Measurements from ENCODE around the gene E4F1.

E4F1 gene

DNA sequence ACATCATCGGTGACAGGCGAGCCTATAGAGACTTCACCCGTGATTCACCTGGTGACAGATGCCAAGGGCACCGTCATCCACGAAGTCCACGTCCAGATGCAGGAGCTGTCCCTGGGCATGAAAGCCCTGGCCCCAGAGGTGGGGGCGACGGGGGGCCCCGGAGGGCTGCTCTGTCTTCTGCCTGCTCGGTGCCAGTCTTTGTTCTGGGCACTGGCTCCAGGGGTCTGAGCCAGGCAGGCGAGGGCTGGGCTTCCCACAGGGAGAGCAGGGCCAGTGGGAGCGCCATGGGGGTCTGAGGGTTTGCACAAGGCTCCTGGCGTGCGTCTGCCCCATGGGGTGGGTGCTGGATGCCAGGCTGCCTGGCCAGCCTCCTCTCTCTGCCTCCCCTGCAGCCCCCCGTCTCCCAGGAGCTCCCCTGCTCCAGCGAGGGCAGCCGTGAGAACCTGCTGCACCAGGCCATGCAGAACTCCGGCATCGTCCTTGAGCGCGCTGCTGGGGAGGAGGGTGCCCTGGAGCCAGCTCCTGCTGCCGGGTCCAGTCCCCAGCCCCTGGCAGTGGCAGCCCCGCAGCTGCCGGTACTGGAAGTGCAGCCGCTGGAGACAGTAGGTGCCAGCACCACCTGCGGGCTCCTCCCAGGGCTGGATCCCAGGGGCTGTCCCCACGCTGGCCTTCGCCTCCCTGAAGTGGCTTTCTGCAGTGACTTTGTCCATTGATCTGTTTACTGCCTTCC lies 9.8 kb downstream of the E4F1 start:
- Histone ChIP-seq H3K4me2 (ENCODE audit: insufficient read depth, low read length) (no peak overlapping the region), H2AFZ (ENCODE audit: low read depth, low read length) (no peak overlapping the region), H3K4me1 (ENCODE audit: insufficient read depth, low read length) (no peaks in the 10 kb centered on the region), H4K20me1 (ENCODE audit: insufficient read depth, low read length) (peaks cover 59% of the 10 kb centered on the region), H3K27me3 (ENCODE audit: insufficient read depth, low read length, poor library complexity) (no peaks in the 10 kb centered on the region), H3K79me2 (ENCODE audit: insufficient read depth, low read length) (peaks cover 16% of the 10 kb centered on the region), H3K9me3 (ENCODE audit: insufficient read depth, low read length, severe bottlenecking) (no peaks in the 10 kb centered on the region), H3K9ac (ENCODE audit: low read depth, low read length) (no peak overlapping the region), H3K4me3 (ENCODE audit: low read depth in 1 of 2, low read length in 2 of 2) (no peak overlapping the region), H3K27ac (ENCODE audit: low read length) (no peak overlapping the region), H3K36me3 (ENCODE audit: insufficient read depth, low read length) (peaks cover 92% of the 10 kb centered on the region)
- no peak for TF ChIP-seq EZH2 (IDR thresholded peaks at IDR 0.05; ENCODE audit: borderline replicate concordance, low read depth, low read length, severe bottlenecking)
- TF ChIP-seq, protein P1, sequence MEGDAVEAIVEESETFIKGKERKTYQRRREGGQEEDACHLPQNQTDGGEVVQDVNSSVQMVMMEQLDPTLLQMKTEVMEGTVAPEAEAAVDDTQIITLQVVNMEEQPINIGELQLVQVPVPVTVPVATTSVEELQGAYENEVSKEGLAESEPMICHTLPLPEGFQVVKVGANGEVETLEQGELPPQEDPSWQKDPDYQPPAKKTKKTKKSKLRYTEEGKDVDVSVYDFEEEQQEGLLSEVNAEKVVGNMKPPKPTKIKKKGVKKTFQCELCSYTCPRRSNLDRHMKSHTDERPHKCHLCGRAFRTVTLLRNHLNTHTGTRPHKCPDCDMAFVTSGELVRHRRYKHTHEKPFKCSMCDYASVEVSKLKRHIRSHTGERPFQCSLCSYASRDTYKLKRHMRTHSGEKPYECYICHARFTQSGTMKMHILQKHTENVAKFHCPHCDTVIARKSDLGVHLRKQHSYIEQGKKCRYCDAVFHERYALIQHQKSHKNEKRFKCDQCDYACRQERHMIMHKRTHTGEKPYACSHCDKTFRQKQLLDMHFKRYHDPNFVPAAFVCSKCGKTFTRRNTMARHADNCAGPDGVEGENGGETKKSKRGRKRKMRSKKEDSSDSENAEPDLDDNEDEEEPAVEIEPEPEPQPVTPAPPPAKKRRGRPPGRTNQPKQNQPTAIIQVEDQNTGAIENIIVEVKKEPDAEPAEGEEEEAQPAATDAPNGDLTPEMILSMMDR (IDR thresholded peaks at IDR 0.05; ENCODE audit: borderline replicate concordance, extremely low read depth, low read length, poor library complexity, severe bottlenecking), result no peak
- DNase-seq, result no peak
- no peak for ATAC-seq (ENCODE audit: insufficient read depth, low read depth)

DNA sequence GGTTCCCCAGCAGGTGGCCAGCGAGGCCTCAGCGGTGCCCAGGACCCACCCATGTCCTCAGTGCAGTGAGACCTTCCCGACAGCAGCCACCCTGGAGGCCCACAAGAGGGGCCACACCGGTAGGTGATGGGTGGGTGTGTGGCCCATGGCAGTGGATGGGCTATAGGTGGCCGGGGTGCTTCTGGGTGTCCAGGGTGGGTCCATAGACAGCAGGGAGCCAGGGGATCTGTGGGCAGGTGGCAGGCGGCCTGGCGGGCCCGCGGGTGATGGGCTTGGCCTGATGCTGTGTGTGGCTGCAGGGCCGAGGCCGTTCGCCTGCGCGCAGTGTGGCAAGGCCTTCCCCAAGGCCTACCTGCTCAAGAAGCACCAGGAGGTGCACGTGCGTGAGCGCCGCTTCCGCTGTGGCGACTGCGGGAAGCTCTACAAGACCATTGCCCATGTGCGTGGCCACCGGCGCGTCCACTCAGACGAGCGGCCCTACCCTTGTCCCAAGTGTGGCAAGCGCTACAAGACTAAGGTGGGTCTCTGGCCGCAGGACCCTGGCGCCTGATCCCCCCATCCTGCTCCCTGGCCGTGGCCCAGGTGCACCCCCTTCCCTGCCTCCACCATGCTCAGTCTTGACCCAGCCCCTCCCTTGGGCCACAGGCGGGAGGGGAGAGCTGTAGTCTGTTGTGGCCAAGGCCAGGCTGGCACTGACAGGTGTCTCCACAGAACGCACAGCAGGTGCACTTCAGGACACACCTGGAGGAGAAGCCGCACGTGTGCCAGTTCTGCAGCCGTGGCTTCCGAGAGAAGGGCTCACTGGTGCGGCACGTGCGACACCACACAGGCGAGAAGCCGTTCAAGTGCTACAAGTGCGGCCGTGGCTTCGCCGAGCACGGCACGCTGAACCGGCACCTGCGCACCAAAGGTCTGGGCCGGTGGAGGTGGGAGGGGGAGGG lies 10.8 kb downstream of the E4F1 start:
- DNase-seq (no peak), ATAC-seq (ENCODE audit: insufficient read depth, low read depth) (no peak)
- no peaks in the 10 kb centered on the region for H3K27me3 ChIP-seq (ENCODE audit: insufficient read depth, low read length, poor library complexity)
- H3K36me3 ChIP-seq (ENCODE audit: insufficient read depth, low read length), result peaks cover 88% of the 10 kb centered on the region
- no peak overlapping the region for H3K27ac ChIP-seq (ENCODE audit: low read length)
- H2AFZ ChIP-seq (ENCODE audit: low read depth, low read length), result no peak overlapping the region
- 0 out of 2 replicates have a peak, but pooled peaks cover 8% of the 10 kb centered on the region for H3K79me2 ChIP-seq (ENCODE audit: insufficient read depth, low read length)
- no peaks in the 10 kb centered on the region for H3K9me3 ChIP-seq (ENCODE audit: insufficient read depth, low read length, severe bottlenecking)
- H4K20me1 ChIP-seq (ENCODE audit: insufficient read depth, low read length), result peaks cover 53% of the 10 kb centered on the region
- no peak overlapping the region for H3K4me3 ChIP-seq (ENCODE audit: low read depth in 1 of 2, low read length in 2 of 2)
- no peak overlapping the region for H3K9ac ChIP-seq (ENCODE audit: low read depth, low read length)
- no peak overlapping the region for H3K4me2 ChIP-seq (ENCODE audit: insufficient read depth, low read length)
- no peaks in the 10 kb centered on the region for H3K4me1 ChIP-seq (ENCODE audit: insufficient read depth, low read length)
- TF ChIP-seq EZH2 (IDR thresholded peaks at IDR 0.05; ENCODE audit: borderline replicate concordance, low read depth, low read length, severe bottlenecking), result no peak
- TF ChIP-seq, protein P1 (IDR thresholded peaks at IDR 0.05; ENCODE audit: borderline replicate concordance, extremely low read depth, low read length, poor library complexity, severe bottlenecking), result no peak

DNA sequence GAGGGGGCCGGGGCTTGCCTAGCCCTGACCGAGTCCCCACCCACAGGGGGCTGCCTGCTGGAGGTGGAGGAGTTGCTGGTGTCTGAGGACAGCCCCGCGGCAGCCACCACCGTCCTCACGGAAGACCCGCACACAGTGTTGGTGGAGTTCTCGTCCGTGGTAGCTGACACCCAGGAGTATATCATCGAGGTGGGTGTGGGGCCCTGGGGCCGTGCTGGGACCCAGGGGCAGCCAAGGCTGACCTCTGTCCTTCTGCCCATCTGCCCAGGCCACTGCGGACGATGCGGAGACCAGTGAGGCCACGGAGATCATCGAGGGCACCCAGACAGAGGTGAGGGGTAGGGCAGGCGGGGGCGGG lies 11.4 kb downstream of the E4F1 start:
- Histone ChIP-seq H4K20me1 (ENCODE audit: insufficient read depth, low read length) (peaks cover 47% of the 10 kb centered on the region), H3K9me3 (ENCODE audit: insufficient read depth, low read length, severe bottlenecking) (no peaks in the 10 kb centered on the region), H3K27ac (ENCODE audit: low read length) (no peak overlapping the region), H3K79me2 (ENCODE audit: insufficient read depth, low read length) (0 out of 2 replicates have a peak, but pooled peaks cover 1% of the 10 kb centered on the region), H3K27me3 (ENCODE audit: insufficient read depth, low read length, poor library complexity) (no peaks in the 10 kb centered on the region), H3K4me1 (ENCODE audit: insufficient read depth, low read length) (no peaks in the 10 kb centered on the region), H3K4me3 (ENCODE audit: low read depth in 1 of 2, low read length in 2 of 2) (no peak overlapping the region), H3K4me2 (ENCODE audit: insufficient read depth, low read length) (no peak overlapping the region), H3K9ac (ENCODE audit: low read depth, low read length) (no peak overlapping the region), H3K36me3 (ENCODE audit: insufficient read depth, low read length) (peaks cover 87% of the 10 kb centered on the region), H2AFZ (ENCODE audit: low read depth, low read length) (no peak overlapping the region)
- TF ChIP-seq EZH2 (IDR thresholded peaks at IDR 0.05; ENCODE audit: borderline replicate concordance, low read depth, low read length, severe bottlenecking), result no peak
- DNase-seq (no peak), ATAC-seq (ENCODE audit: insufficient read depth, low read depth) (no peak)

DNA sequence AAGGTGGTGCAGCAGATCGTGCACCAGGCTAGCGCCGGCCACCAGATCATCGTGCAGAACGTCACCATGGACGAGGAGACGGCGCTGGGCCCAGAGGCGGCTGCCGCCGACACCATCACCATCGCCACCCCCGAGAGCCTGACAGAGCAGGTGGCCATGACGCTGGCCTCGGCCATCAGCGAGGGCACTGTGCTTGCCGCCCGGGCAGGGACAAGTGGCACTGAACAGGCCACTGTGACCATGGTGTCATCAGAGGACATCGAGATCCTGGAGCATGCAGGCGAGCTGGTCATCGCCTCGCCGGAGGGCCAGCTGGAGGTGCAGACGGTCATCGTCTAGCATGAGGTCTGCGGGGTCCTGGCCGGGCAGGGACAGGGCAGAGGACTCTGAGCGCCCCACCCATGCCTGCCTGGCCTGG lies 11.9 kb downstream of the E4F1 start:
- peaks cover 43% of the 10 kb centered on the region for H4K20me1 ChIP-seq (ENCODE audit: insufficient read depth, low read length)
- no peaks in the 10 kb centered on the region for H3K27me3 ChIP-seq (ENCODE audit: insufficient read depth, low read length, poor library complexity)
- no peaks in the 10 kb centered on the region for H3K9me3 ChIP-seq (ENCODE audit: insufficient read depth, low read length, severe bottlenecking)
- H3K4me2 ChIP-seq (ENCODE audit: insufficient read depth, low read length), result no peak overlapping the region
- H3K27ac ChIP-seq (ENCODE audit: low read length), result no peak overlapping the region
- H3K4me3 ChIP-seq (ENCODE audit: low read depth in 1 of 2, low read length in 2 of 2), result no peak overlapping the region
- no peak overlapping the region for H3K9ac ChIP-seq (ENCODE audit: low read depth, low read length)
- peaks cover 84% of the 10 kb centered on the region for H3K36me3 ChIP-seq (ENCODE audit: insufficient read depth, low read length)
- TF ChIP-seq, protein P1 (IDR thresholded peaks at IDR 0.05; ENCODE audit: borderline replicate concordance, extremely low read depth, low read length, poor library complexity, severe bottlenecking), result no peak
- TF ChIP-seq EZH2 (IDR thresholded peaks at IDR 0.05; ENCODE audit: borderline replicate concordance, low read depth, low read length, severe bottlenecking), result no peak
- H2AFZ ChIP-seq (ENCODE audit: low read depth, low read length), result no peak overlapping the region
- ATAC-seq (ENCODE audit: insufficient read depth, low read depth) (no peak), DNase-seq (no peak)
- H3K79me2 ChIP-seq (ENCODE audit: insufficient read depth, low read length), result no peaks in the 10 kb centered on the region
- H3K4me1 ChIP-seq (ENCODE audit: insufficient read depth, low read length), result no peaks in the 10 kb centered on the region
